PC-9 (cell line): ENCODE measurements around the gene LRP10.

Source experiments
- EZH2 ChIP-seq: fragments of 200-600 bp; sonication (generic); IDR thresholded peaks from 2 replicates; pipeline ENCODE4 v1.8.0; 2017; ENCODE audit warnings: antibody characterized with exemption, low read depth
- TF ChIP-seq, protein P1 (sequence below): fragments of 200-600 bp; sonication (generic); conservative IDR thresholded peaks from 2 replicates; pipeline ENCODE4 v1.6.1; 2017; ENCODE audit warnings: mixed run types, antibody characterized with exemption, mild to moderate bottlenecking, moderate library complexity

DNA sequence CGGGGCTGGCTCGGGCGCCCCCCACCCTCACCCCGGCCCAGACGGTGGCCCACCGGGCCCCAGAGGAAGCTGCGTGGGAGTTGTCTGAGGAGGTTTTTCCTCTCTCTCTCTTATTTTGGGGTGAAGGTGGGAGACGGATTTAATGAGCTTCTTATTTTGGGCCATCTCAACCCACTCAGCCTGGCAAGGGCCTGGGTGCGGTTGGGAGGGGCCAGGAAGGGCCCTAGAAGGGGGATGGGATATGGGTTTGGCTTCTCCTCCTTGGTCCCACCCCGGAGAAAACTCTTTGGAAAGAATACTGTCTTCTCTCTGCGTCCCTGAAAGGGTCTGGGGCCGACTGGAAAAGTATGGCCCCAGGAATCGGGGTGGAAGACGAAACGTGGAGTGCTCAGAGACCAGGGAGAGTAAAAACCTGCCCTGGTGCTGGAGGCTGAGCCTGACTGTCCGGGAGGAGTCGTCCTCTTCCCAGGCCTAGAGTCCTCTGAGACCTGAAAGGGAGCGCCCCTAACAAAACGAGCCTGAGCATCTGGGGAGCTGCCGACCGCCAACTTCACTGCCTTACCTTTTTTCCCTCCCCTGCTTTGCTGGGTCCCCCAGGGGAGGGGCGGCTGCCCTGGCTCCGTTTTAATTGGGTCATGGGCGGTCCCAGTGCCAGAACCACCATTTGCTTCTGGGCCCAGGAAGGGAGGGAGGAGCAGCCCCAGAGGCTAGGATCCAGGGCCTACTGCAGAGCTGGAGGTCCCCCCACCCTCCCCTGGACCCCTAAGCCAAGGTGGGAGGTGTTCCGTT, 33.6 kb upstream of the LRP10 start:
- TF ChIP-seq EZH2: no peak
- TF ChIP-seq, protein P1, sequence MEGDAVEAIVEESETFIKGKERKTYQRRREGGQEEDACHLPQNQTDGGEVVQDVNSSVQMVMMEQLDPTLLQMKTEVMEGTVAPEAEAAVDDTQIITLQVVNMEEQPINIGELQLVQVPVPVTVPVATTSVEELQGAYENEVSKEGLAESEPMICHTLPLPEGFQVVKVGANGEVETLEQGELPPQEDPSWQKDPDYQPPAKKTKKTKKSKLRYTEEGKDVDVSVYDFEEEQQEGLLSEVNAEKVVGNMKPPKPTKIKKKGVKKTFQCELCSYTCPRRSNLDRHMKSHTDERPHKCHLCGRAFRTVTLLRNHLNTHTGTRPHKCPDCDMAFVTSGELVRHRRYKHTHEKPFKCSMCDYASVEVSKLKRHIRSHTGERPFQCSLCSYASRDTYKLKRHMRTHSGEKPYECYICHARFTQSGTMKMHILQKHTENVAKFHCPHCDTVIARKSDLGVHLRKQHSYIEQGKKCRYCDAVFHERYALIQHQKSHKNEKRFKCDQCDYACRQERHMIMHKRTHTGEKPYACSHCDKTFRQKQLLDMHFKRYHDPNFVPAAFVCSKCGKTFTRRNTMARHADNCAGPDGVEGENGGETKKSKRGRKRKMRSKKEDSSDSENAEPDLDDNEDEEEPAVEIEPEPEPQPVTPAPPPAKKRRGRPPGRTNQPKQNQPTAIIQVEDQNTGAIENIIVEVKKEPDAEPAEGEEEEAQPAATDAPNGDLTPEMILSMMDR: no peak
